Prostate gland (tissue), 2 donors: Measurements from ENCODE around the gene SMARCD1.

Experiments
- CTCF ChIP-seq, 4 experiments: fragments of 200-600 bp in 2 of 4; fragments of 450-650 bp in 2 of 4; sonication (generic) in 2 of 4; IDR thresholded peaks; 1 replicate in 3 of 4; 2 replicates in 1 of 4; pipeline ENCODE4 v1.5.1; 2016 to 2019; ENCODE audit warnings: antibody characterized with exemption in 4 of 4, mild to moderate bottlenecking in 2 of 4, moderate library complexity in 2 of 4
- POLR2A ChIP-seq: fragments of 450-650 bp; IDR thresholded peaks from one replicate; pipeline ENCODE4 v1.6.1; 2016; ENCODE audit warnings: antibody characterized with exemption, mild to moderate bottlenecking

GRCh38 chr12:50052544-50052943, 32.6 kb upstream of the SMARCD1 start:
- TF ChIP-seq CTCF (IDR thresholded peaks at IDR 0.05) (no peak), POLR2A (no peak)
